ENCODE measurements around the gene RAB40A. TPM values are rescaled to one million over a fixed set of nuclear protein-coding genes. Genes with fewer than 3 reads are reported as not detected.

The RAB40A gene
- total RNA-seq, 1 experiment from 2014 or later: not detected

DNA sequence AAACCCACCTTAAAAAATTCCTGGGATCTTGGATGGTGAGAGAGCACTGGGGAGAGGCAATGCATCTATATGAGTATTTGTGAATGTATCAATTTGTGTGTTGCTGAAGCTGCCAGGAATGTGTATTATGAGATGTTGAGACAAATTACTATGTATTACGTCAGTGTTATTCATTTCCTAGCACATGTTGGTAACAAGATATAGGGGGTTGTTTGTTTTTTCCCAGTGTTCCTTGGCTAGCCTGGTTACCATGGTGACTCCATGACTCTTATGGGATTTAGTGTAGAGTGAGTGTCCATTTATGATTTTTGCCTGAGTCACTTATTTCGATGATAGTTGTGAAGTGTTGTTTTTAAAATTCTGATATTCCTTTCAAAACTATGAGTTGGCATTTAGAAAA lies 65.6 kb downstream of the RAB40A start:
- no peaks in the 10 kb centered on the region for H3K9me3 ChIP-seq (ENCODE audit: control insufficient read depth in 1 of 2, insufficient read depth in 1 of 2, low read depth in 1 of 2, low read length in 2 of 2)
- H3K27ac ChIP-seq (ENCODE audit: low read depth, low read length): no peak overlapping the region
- ChIA-PET CTCF (no interaction called here), RAD21 (ENCODE audit: low non-redundant PET in 1 of 2, low total read pairs in 2 of 2, uncharacterized antibody in 2 of 2, unreplicated experiment in 2 of 2) (no interaction called here), POLR2A (no interaction called here)
- no peaks in the 10 kb centered on the region for H3K9me2 ChIP-seq (ENCODE audit: insufficient read depth)
- H4K20me1 ChIP-seq (ENCODE audit: insufficient read depth): no peaks in the 10 kb centered on the region
- no peak overlapping the region for H3K4me3 ChIP-seq (replicated peaks in 1 of 2; ENCODE audit: low read depth in 1 of 2, low read length in 2 of 2)
- H3K79me2 ChIP-seq (ENCODE audit: insufficient read depth, low read length): no peaks in the 10 kb centered on the region
- TF ChIP-seq SRF (IDR thresholded peaks at IDR 0.05; ENCODE audit: low read depth) (no peak), POLR2A (IDR thresholded peaks at IDR 0.05; ENCODE audit: borderline replicate concordance, extremely low read depth, insufficient read depth, insufficient read length) (no peak), FOSL1 (IDR thresholded peaks at IDR 0.05; ENCODE audit: low read depth) (no peak), EZH2 (IDR thresholded peaks at IDR 0.05) (no peak), SIN3A (IDR thresholded peaks at IDR 0.05; ENCODE audit: low read depth) (no peak), EZH2phosphoT487 (IDR thresholded peaks at IDR 0.05; ENCODE audit: borderline replicate concordance) (no peak), RAD21 (IDR thresholded peaks at IDR 0.05; ENCODE audit: low read depth) (no peak), POLR2AphosphoS5 (IDR thresholded peaks at IDR 0.05; ENCODE audit: low read depth, low read length) (no peak), CBX3 (IDR thresholded peaks at IDR 0.05; ENCODE audit: low read depth) (no peak)
- TF ChIP-seq, protein P1, sequence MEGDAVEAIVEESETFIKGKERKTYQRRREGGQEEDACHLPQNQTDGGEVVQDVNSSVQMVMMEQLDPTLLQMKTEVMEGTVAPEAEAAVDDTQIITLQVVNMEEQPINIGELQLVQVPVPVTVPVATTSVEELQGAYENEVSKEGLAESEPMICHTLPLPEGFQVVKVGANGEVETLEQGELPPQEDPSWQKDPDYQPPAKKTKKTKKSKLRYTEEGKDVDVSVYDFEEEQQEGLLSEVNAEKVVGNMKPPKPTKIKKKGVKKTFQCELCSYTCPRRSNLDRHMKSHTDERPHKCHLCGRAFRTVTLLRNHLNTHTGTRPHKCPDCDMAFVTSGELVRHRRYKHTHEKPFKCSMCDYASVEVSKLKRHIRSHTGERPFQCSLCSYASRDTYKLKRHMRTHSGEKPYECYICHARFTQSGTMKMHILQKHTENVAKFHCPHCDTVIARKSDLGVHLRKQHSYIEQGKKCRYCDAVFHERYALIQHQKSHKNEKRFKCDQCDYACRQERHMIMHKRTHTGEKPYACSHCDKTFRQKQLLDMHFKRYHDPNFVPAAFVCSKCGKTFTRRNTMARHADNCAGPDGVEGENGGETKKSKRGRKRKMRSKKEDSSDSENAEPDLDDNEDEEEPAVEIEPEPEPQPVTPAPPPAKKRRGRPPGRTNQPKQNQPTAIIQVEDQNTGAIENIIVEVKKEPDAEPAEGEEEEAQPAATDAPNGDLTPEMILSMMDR (IDR thresholded peaks at IDR 0.05 in 2 of 3, conservative IDR thresholded peaks at IDR 0.05 in 1 of 3; ENCODE audit: borderline replicate concordance in 1 of 3, insufficient read depth in 1 of 3, low read depth in 2 of 3, low read length in 2 of 3): no peak
- TF ChIP-seq, protein P2, sequence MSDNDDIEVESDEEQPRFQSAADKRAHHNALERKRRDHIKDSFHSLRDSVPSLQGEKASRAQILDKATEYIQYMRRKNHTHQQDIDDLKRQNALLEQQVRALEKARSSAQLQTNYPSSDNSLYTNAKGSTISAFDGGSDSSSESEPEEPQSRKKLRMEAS (IDR thresholded peaks at IDR 0.05): no peak
- H3K4me1 ChIP-seq (ENCODE audit: control insufficient read depth in 1 of 2, insufficient read depth in 2 of 2, low read length in 2 of 2): no peaks in the 10 kb centered on the region
- intact Hi-C loops (cut with micrococcal nuclease): no loop called here
- DNase-seq (ENCODE audit: low read depth, low spot score): no peak
- no TSS peak for BruUV-seq (replicated peaks)
- no peak overlapping the region for H2AFZ ChIP-seq (ENCODE audit: low read depth, low read length, poor library complexity, severe bottlenecking)
- H3K27me3 ChIP-seq (ENCODE audit: insufficient read depth, low read length): no peaks in the 10 kb centered on the region
- no peak overlapping the region for H3K4me2 ChIP-seq (ENCODE audit: low read length)
- ATAC-seq: no peak
- H3K9ac ChIP-seq (ENCODE audit: low read length): no peak overlapping the region
- H3K36me3 ChIP-seq (ENCODE audit: control insufficient read depth in 1 of 2, insufficient read depth in 2 of 2, low read length in 2 of 2): no peaks in the 10 kb centered on the region

Other genes with a start within 250 kb of the RAB40A start
- not detected for gene TCEAL5, start 242.7 kb downstream of the RAB40A start, total RNA-seq (2021; ENCODE audit: unreplicated experiment)
- gene BEX2, start 208.5 kb downstream of the RAB40A start, total RNA-seq (2021; ENCODE audit: unreplicated experiment): 35.7 TPM
- gene TCEAL7, start 189.2 kb downstream of the RAB40A start, total RNA-seq (2021; ENCODE audit: unreplicated experiment): 0.20 TPM
- gene TCEAL9, start 163.0 kb downstream of the RAB40A start, total RNA-seq (2021; ENCODE audit: unreplicated experiment): 28.8 TPM
- 86.2 TPM for gene BEX3, start 143.0 kb downstream of the RAB40A start, total RNA-seq (2021; ENCODE audit: unreplicated experiment)
- gene TCEAL4, start 66.0 kb upstream of the RAB40A start, total RNA-seq (2021; ENCODE audit: unreplicated experiment): 23.5 TPM
- not detected for gene TCEAL3, start 88.5 kb upstream of the RAB40A start, total RNA-seq (2021; ENCODE audit: unreplicated experiment)
- not detected for gene TCEAL1, start 109.5 kb upstream of the RAB40A start, total RNA-seq (2021; ENCODE audit: unreplicated experiment)
- 308 TPM for gene MORF4L2, start 167.2 kb upstream of the RAB40A start, total RNA-seq (2021; ENCODE audit: unreplicated experiment)
- not detected for gene TMEM31, start 191.4 kb upstream of the RAB40A start, total RNA-seq (2021; ENCODE audit: unreplicated experiment)